Right kidney (tissue), 1 donor: ENCODE measurements around the gene SCFD2.

ENCODE experiments used
- DNase-seq: peaks from one replicate; pipeline ENCODE4 v3.0.0-alpha.2; 2016

Gene SCFD2

GRCh38 chr4:52917817-52918216 lies 448.0 kb downstream of the SCFD2 start:
- no peak for DNase-seq

- no peak for DNase-seq
These were observed 450.0 kb downstream of the SCFD2 start for GRCh38 chr4:52915730-52916300.

DNA sequence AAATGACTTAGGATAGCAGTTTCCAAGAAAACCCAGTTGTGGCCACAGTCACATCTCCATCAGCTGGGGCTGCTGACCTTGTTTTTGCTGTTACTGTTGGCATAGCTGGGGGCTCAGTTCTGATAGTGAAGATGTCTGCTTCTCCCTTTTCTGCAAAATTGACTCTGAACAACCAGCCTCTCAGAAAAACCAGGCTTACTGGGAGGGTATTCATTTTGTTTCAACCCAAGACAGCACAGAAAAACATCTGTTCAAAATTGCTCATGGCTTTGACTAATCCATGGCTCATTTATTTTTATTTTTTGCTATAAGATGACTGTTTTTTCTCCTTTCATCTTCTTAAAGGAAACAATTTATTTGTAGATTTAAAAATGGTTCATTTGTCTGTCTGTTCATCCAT lies 450.7 kb downstream of the SCFD2 start:
- no peak for DNase-seq

- no peak for DNase-seq
These were observed 451.7 kb downstream of the SCFD2 start for GRCh38 chr4:52914051-52914605.

DNA sequence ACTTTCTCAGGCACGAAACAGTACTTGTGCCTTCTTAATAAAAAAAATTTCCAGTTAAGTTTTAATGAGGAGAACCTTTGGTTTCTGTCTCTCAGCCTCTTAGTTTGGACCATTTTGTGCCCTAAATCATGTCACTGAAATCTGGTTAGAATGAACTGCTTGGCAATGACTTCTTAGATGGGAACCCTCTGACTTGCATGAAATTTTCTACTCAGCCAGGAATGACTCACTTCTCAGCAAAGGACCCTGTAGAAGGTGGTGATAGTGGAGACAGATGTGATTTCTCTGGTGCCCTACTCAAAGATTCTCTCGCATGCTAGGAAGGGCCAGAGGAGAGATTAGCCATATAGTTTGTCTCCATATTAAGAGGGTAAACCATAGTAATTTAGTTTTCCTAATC lies 453.3 kb downstream of the SCFD2 start:
- no peak for DNase-seq

DNA sequence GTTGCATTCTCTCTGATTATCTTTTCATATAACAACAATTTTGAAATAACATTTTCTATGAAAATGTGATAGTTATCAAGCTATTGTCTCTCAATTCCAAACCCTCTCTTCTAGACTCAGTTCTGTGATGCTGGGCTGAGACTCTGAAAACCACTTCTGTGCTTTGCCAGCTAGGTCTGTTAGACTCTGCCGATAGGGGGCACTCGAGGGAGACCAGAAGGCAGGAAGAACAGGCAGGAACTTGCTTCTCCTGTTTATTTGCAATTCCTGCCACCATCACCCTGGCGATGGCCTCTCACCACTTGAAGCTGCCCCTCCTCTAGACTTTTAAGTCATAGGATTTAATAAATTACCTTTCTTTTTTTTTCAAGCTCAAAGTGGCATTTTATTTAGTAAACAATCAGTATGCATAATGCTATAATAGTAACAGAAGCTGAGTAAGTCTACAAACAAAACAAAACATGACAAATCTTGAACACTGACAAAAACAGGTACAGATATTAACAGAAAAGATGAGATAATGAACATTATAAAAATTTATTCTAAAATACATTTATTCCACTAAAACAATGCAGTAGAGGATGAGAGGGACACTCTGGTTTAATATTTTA lies 454.1 kb downstream of the SCFD2 start:
- DNase-seq = no peak

DNA sequence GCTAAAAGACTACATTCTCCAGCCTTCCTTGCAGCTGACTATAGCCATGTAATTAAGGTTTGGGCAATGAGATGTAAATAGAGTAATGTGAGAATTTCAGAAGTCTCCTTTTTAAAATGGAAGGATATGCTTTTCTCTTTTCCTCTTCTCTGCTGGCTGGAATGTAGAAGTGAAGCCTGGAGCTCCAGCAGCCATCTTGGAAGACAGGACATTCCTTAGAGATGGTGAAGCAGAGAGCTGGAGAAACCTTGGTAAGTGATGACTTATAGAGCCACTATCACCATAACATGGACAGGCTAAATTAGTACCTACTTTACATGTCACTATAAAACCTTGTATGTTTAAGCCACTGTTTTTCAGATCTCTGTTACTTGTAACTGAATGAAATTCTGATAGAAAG lies 455.7 kb downstream of the SCFD2 start:
- no peak for DNase-seq

- DNase-seq = no peak
These were observed 458.4 kb downstream of the SCFD2 start for GRCh38 chr4:52907510-52907909.

- no peak for DNase-seq
These were observed 461.4 kb downstream of the SCFD2 start for GRCh38 chr4:52904421-52904820.

GRCh38 chr4:52903273-52903672 lies 462.6 kb downstream of the SCFD2 start:
- DNase-seq = no peak

DNA sequence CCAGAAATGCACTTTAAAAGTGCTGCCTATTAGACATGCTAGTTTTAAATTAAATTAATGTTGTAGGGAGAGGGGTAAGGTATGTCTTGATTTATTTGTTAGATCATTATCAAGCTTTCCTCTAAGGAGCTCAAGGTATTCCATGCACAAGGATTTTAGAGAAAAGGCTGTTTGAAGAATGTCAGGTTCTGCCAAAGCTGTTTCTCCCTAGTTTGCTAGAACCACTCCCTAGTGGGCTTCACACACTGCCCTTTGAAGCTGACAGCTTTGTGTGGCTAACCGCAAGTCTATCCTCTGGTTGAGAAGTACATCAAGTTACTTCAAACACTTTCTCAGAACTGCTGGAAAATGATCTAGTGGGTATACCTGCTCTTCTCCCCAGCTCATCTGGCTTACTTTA lies 471.4 kb downstream of the SCFD2 start:
- DNase-seq = no peak

DNA sequence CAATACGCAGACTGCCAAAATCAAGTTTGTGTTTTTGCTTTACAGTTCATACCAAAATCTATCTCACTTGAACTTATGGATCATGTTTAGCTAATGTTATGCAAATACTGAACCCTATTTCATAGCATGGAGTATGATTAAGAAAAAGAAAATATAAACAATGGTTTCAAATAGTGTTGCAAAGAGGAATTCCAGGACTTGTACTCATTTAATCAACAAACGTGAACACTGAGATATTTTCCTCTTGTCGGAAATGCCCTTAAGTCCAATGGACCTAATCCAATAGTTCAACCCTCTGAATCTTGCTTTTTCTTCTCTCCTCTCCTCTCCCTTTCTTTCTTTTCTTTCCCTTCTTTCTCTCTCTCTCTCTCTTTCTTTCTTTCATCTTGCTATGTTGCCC lies 473.0 kb downstream of the SCFD2 start:
- no peak for DNase-seq

- no peak for DNase-seq
These were observed 474.1 kb downstream of the SCFD2 start for GRCh38 chr4:52891743-52892142.

DNA sequence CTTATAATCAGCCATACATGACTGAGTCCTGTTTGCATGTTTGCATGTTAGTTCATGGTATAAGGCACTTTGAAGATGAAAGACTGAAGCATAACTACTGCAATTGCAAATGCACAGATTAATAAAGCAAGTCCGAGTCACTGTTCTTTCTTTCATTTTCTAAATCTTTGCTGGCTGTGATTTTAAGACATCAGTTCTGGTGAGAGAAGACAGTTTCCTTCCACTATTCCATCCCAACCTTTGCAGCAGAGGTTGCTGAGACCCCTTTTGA lies 475.4 kb downstream of the SCFD2 start:
- DNase-seq = no peak

DNA sequence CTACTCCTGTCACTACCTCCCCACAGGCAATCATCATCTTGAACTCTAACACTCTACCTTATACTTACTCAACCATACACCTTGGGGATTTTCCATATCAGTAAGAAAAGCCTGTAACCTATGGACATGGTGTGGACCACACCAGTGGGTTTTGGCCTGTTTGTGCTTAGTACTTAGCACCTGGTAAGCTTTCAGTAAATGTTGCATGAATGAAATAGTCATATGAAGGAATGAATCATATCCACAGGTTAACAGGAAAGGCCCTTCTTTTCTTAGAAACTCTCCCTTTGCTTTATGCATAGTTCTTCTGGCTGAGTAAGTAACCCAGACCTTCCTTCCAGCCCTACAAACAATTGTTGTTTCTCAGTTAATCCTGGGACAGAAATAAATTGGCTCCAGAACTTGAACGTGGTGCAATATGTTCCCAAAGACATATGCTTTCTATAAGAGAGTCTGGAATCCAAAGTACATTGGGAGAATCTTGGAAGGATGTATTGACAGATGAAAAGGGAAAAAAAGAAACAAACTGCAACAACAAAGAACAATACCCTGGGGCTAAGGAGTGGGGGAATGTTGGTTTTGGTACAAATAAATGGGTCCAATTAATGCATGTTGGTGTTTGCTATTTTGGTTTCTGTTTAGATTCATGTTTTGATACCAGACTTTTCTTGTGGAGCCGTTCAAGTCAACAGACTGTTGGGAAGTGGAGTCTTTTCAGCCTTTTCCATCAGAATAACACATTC lies 475.9 kb downstream of the SCFD2 start:
- DNase-seq = no peak

GRCh38 chr4:52889354-52889753 lies 476.5 kb downstream of the SCFD2 start:
- DNase-seq = no peak

GRCh38 chr4:52884994-52885393 lies 480.9 kb downstream of the SCFD2 start:
- DNase-seq = no peak

DNA sequence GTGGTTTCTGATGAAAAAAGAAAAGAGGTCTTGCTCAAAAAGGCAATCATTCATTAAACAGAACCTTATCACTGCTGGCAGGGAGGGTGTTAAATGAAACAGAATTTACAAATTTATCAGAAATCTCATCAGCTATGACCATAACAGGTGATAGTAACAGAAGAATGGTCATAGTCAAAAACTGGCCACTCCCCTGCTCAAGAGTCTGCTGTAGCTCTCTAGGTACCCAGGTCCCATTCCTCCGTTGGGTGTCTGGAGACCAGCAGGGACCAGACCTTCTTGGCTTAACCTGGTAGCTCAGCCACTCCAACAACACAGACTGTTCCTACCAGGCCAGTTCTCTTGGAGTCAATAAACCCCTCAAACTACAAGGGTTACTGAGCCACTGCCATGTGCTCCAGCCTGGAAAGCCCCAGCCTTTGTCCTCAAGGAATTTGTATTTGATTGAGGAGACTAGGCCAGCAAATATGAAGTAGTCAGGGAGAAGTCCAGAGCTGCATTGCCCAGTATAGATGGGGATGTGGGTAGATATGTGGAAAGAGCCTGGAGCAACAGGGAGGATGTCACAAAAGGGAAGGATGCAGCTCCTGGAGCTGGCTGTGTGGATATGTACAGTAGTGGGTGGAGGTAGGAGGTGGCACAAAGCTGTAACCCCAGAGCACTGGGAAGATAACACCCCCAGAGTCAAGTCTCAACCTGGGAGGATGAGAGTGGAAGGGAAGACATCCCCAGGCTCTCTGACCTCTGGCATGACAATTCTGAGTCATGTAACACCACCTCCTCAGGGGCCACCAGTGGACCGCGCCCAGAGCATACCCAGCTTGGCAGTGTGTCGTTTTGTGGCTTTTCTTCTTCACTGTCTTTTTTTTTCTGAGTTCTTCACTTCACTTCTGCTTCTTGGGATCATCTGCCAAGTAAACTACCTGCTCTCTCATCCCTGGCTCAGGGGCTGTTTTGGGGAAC lies 481.9 kb downstream of the SCFD2 start:
- DNase-seq = no peak

- no peak for DNase-seq
These were observed 482.7 kb downstream of the SCFD2 start for GRCh38 chr4:52883183-52883621.

DNA sequence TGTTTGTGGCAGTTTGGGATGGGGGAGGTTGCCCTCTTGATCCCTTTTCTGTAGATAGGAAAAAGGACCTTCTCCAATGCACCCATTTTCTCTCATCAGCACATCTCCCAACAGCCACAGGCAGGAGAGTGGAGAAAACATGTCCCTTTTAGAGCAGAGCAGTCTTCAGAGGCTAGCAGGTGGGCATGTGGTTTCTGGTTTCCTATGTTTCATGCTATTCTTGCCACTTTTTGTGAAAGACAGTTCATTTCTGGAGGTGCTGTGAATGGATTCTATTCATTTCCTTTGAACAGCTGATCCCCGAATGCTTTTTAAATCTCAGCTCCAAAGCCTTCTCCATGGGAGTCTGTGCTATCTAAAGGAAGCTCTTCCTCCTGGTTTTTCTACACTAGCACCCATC lies 484.9 kb downstream of the SCFD2 start:
- DNase-seq = no peak

- DNase-seq = no peak
These were observed 486.4 kb downstream of the SCFD2 start for GRCh38 chr4:52879471-52879870.

GRCh38 chr4:52877694-52878093 lies 488.2 kb downstream of the SCFD2 start:
- DNase-seq = no peak

GRCh38 chr4:52877036-52877435 lies 488.8 kb downstream of the SCFD2 start:
- no peak for DNase-seq
